ENCODE results near the gene RASSF5.

Gene RASSF5

GRCh38 chr1:206566999-206567398 is 59.7 kb downstream of the RASSF5 start:
- H3K36me3 ChIP-seq (replicated peaks) = no peaks in the 10 kb centered on the region
- no peaks in the 10 kb centered on the region for H3K27me3 ChIP-seq (replicated peaks)
- no peak for DNase-seq
- no peak for TF ChIP-seq CTCF (IDR thresholded peaks at IDR 0.05; ENCODE audit: low read depth, low read length, missing control alignments)
- in situ Hi-C loops (cut with HindIII; ENCODE audit: low pct_ligation_motif_present, low sequenced_read_pairs) = no loop called here
- H3K27ac ChIP-seq = no peak overlapping the region
- H3K4me3 ChIP-seq (ENCODE audit: low read depth, low read length) = no peak overlapping the region

GRCh38 chr1:206568256-206568655 is 60.9 kb downstream of the RASSF5 start:
- in situ Hi-C loops (cut with HindIII; ENCODE audit: low pct_ligation_motif_present, low sequenced_read_pairs) = no loop called here

GRCh38 chr1:206568779-206569352 is 61.5 kb downstream of the RASSF5 start:
- DNase-seq = no peak
- Histone ChIP-seq H3K36me3 (replicated peaks) (no peaks in the 10 kb centered on the region), H3K27me3 (replicated peaks) (no peaks in the 10 kb centered on the region), H3K27ac (no peak overlapping the region), H3K4me3 (ENCODE audit: low read depth, low read length) (no peak overlapping the region)
- in situ Hi-C loops (cut with HindIII; ENCODE audit: low pct_ligation_motif_present, low sequenced_read_pairs) = no loop called here
- TF ChIP-seq CTCF (IDR thresholded peaks at IDR 0.05; ENCODE audit: low read depth, low read length, missing control alignments) = no peak

More at GRCh38 chr1:206568256-206568655, 60.9 kb downstream of the RASSF5 start:
- TF ChIP-seq CTCF (IDR thresholded peaks at IDR 0.05; ENCODE audit: low read depth, low read length, missing control alignments) = no peak
- DNase-seq = no peak
- H3K36me3 ChIP-seq (replicated peaks) = no peaks in the 10 kb centered on the region
- H3K27me3 ChIP-seq (replicated peaks) = no peaks in the 10 kb centered on the region
- H3K27ac ChIP-seq = no peak overlapping the region
- H3K4me3 ChIP-seq (ENCODE audit: low read depth, low read length) = no peak overlapping the region

- no peak overlapping the region for H3K4me3 ChIP-seq (ENCODE audit: low read depth, low read length)
- H3K27me3 ChIP-seq (replicated peaks) = no peaks in the 10 kb centered on the region
- TF ChIP-seq CTCF (IDR thresholded peaks at IDR 0.05; ENCODE audit: low read depth, low read length, missing control alignments) = no peak
- H3K36me3 ChIP-seq (replicated peaks) = no peaks in the 10 kb centered on the region
- no peak overlapping the region for H3K27ac ChIP-seq
- in situ Hi-C loops (cut with HindIII; ENCODE audit: low pct_ligation_motif_present, low sequenced_read_pairs) = no loop called here
- no peak for DNase-seq
Observed at GRCh38 chr1:206569556-206569955, 62.2 kb downstream of the RASSF5 start.

GRCh38 chr1:206570529-206570928 is 63.2 kb downstream of the RASSF5 start:
- Histone ChIP-seq H3K27me3 (replicated peaks) (no peaks in the 10 kb centered on the region), H3K27ac (no peak overlapping the region), H3K4me3 (ENCODE audit: low read depth, low read length) (no peak overlapping the region), H3K36me3 (replicated peaks) (no peaks in the 10 kb centered on the region)
- no peak for DNase-seq
- in situ Hi-C loops (cut with HindIII; ENCODE audit: low pct_ligation_motif_present, low sequenced_read_pairs) = no loop called here
- no peak for TF ChIP-seq CTCF (IDR thresholded peaks at IDR 0.05; ENCODE audit: low read depth, low read length, missing control alignments)

- Histone ChIP-seq H3K36me3 (replicated peaks) (no peaks in the 10 kb centered on the region), H3K4me3 (ENCODE audit: low read depth, low read length) (no peak overlapping the region), H3K27ac (no peak overlapping the region), H3K27me3 (replicated peaks) (no peaks in the 10 kb centered on the region)
- in situ Hi-C loops (cut with HindIII; ENCODE audit: low pct_ligation_motif_present, low sequenced_read_pairs) = no loop called here
- TF ChIP-seq CTCF (IDR thresholded peaks at IDR 0.05; ENCODE audit: low read depth, low read length, missing control alignments) = no peak
- no peak for DNase-seq
Observed at GRCh38 chr1:206572835-206573234, 65.5 kb downstream of the RASSF5 start.
